Bronchial epithelial cell (primary cell): ENCODE measurements around the gene RNF41. TPM values are rescaled to one million over a fixed set of nuclear protein-coding genes. Genes with fewer than 3 reads are reported as not detected.

Source experiments
- DNase-seq: peaks from one replicate; pipeline ENCODE4 v3.0.0-alpha.2; 2010; ENCODE audit warnings: low read depth
- FAIRE-seq: peaks from 2 replicates; lab custom pipeline; 2011; peaks lifted over from hg19 to GRCh38; lab: Jason Lieb, UNC
- H3K27me3 ChIP-seq: 2 replicates; pipeline ENCODE4 v1.5.1; 2011; ENCODE audit warnings: low read length; ENCODE audit not compliant: control insufficient read depth, insufficient read depth
- H3K36me3 ChIP-seq: 2 replicates; pipeline ENCODE4 v1.5.1; 2011; ENCODE audit warnings: low read length; ENCODE audit not compliant: control insufficient read depth, insufficient read depth
- H3K4me3 ChIP-seq: 2 replicates; pipeline ENCODE4 v1.5.1; 2011; ENCODE audit warnings: mild to moderate bottlenecking, low read depth, low read length, control low read depth
- total RNA-seq: library from RNA; depleted of rRNA; stranded (reverse); fragments of >200 nt; gene quantifications from 2 replicates; pipeline ENCODE4 v1.2.1, GENCODE V29; 2014
- TF ChIP-seq, protein P1 (sequence below): IDR thresholded peaks from 2 replicates; pipeline ENCODE4 v1.5.1; 2011; ENCODE audit warnings: mild to moderate bottlenecking, moderate library complexity, low read length, control low read depth, inconsistent platforms; ENCODE audit not compliant: insufficient read depth, severe bottlenecking

RNF41 gene
- total RNA-seq, 1 donor from 2014 or later: 102 TPM

DNA sequence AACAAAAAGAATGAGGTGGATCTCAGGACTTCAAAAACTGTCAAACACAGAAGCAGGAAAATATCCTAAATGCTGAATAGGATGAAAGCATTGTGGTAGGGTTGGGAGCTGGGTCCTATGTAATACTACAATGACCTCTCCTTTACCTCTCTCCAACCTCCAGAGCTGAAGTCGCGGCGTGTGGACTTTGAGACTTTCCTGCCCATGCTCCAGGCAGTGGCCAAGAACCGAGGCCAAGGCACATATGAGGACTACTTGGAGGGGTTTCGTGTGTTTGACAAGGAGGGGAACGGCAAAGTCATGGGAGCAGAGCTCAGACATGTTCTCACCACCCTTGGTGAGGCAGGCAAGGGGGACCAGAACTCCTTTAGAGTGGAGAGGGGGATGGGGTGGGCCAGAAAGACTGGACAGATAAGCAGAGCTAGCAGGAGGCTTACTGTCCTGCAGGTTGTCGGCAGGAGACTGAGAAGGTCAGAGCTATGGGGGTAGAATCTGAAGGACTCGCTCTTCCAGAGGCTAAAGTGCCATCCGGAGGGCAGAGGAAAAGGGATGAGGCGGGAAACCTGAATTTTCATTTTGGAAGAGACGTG lies 66.4 kb downstream of the RNF41 start:
- FAIRE-seq: no peak
- no peak overlapping the region for H3K4me3 ChIP-seq
- no peaks in the 10 kb centered on the region for H3K27me3 ChIP-seq
- DNase-seq: no peak
- TF ChIP-seq, protein P1, sequence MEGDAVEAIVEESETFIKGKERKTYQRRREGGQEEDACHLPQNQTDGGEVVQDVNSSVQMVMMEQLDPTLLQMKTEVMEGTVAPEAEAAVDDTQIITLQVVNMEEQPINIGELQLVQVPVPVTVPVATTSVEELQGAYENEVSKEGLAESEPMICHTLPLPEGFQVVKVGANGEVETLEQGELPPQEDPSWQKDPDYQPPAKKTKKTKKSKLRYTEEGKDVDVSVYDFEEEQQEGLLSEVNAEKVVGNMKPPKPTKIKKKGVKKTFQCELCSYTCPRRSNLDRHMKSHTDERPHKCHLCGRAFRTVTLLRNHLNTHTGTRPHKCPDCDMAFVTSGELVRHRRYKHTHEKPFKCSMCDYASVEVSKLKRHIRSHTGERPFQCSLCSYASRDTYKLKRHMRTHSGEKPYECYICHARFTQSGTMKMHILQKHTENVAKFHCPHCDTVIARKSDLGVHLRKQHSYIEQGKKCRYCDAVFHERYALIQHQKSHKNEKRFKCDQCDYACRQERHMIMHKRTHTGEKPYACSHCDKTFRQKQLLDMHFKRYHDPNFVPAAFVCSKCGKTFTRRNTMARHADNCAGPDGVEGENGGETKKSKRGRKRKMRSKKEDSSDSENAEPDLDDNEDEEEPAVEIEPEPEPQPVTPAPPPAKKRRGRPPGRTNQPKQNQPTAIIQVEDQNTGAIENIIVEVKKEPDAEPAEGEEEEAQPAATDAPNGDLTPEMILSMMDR: no peak
- peaks cover 7% of the 10 kb centered on the region for H3K36me3 ChIP-seq

DNA sequence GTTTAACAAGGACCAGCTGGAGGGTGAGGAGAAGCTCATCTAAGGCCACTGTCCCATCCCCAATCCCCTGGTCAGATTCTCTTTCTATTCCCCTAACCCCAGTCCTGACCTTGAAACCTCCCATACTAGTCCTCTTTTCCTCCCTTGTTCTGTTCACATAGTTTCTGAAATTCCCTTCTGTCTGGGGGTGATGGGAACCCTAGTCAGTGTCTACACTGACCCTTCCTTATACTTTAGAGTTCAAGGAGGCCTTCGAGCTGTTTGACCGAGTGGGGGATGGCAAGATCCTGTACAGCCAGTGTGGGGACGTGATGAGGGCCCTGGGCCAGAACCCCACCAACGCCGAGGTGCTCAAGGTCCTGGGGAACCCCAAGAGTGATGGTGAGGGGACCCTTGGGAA lies 66.9 kb downstream of the RNF41 start:
- TF ChIP-seq, protein P1: no peak
- DNase-seq: no peak
- no peak for FAIRE-seq
- Histone ChIP-seq H3K36me3 (peaks cover 2% of the 10 kb centered on the region), H3K27me3 (no peaks in the 10 kb centered on the region), H3K4me3 (no peak overlapping the region)

DNA sequence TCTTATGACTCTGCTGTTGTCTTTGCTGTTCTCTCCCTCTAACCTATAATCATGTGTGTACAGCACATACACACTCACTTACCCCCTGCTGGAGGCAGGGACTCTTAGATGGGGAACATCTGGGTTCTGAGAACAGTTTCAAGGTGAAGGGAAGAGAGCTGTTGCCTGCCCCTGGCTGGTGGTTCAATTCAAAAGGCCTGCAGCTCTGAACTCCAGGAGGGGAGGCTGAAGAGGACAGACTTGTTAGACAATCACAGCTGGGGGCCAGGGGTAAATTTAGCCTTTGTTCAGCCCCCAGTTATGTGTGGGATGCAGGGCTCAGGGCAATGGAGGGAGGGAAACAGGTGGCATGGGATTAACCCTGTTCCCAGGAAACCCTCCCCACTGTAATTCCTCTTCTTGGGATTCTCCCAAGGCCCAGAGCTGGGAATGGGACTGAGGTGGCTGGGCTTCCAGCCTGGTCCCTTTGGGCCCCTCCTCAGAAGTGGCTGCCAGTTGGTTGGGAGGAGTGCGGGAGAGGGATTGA lies 67.4 kb downstream of the RNF41 start:
- Histone ChIP-seq H3K27me3 (no peaks in the 10 kb centered on the region), H3K36me3 (no peaks in the 10 kb centered on the region), H3K4me3 (no peak overlapping the region)
- TF ChIP-seq, protein P1: no peak
- DNase-seq: no peak
- no peak for FAIRE-seq

DNA sequence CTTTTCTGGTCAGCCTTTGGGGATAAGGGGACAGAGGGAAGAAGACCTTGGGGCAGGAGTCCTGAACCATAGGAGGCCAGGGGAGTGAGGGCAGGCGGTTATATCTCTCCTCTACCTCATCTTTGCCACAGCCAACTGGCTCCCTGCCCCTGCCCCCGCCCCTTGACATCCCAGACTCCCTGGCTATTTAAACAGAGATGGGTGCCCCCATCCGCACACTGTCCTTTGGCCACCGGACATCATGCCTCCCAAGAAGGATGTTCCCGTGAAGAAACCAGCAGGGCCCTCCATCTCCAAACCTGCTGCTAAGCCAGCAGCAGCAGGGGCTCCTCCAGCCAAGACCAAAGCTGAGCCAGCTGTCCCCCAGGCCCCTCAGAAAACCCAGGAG lies 68.0 kb downstream of the RNF41 start:
- FAIRE-seq (no peak), DNase-seq (no peak)
- H3K36me3 ChIP-seq: no peaks in the 10 kb centered on the region
- no peak overlapping the region for H3K4me3 ChIP-seq
- no peaks in the 10 kb centered on the region for H3K27me3 ChIP-seq
- TF ChIP-seq, protein P1: no peak

DNA sequence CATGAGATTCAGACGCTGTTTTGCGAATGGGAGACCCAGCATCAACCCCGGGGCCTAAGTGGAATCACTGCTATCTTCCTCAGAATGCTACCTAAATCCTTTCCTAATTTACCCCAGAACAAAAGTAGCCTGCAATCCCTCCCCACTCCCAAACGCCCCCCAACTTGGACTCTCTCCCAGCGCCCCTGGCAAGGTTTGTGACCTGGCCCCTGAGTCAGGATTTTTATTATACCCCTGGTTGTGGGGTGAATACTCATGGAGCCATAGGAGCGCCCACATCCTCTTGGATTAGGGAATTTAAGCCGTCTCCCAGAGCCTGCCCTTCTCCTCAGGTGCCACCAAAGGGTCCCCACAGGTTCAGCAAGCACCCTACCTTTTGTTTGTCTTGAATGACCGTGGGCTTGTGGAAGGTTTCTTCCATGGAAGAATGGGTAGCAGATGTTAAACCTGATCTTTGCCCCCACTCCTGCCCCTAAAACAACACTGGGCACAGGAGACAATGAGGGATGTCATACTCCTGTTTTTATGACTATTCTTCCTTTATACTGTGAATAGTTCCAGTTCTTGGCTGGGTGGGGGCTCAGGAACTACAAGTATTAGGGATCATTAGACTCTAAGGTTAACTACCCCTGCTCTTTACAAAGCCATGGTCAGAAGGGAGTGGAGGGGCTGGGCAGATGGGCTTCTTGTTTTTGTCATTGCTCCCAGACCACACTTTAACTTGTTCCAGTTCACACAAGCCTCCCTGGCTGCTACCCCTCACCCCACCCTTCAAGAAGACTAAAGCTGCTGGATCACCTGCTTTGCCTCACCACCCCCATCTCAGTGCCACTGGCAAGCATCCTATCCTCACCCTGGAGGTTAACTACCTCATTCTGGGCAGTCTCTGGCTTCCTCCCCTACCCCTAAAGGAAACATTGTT lies 68.7 kb downstream of the RNF41 start:
- no peaks in the 10 kb centered on the region for H3K27me3 ChIP-seq
- no peak for DNase-seq
- FAIRE-seq: no peak
- TF ChIP-seq, protein P1: no peak
- H3K4me3 ChIP-seq: peak overlapping the region; percentile 48
- H3K36me3 ChIP-seq: no peaks in the 10 kb centered on the region

Other genes with a start within 250 kb of the RNF41 start
- 30.8 and 48.8 TPM in 2 replicates for gene RAB5B, start 247.8 kb downstream of the RNF41 start, total RNA-seq
- gene SUOX, start 224.6 kb downstream of the RNF41 start, total RNA-seq: 2.1 and 3.6 TPM in 2 replicates
- 0.26 and 0.64 TPM in 2 replicates for gene IKZF4, start 200.9 kb downstream of the RNF41 start, total RNA-seq
- gene RPS26, start 180.0 kb downstream of the RNF41 start, total RNA-seq: 32.8 and 201 TPM in 2 replicates
- 21.1 and 59.8 TPM in 2 replicates for gene ERBB3, start 141.8 kb downstream of the RNF41 start, total RNA-seq
- gene PA2G4, start 117.4 kb downstream of the RNF41 start, total RNA-seq: 168 and 172 TPM in 2 replicates
- gene RPL41, start 105.3 kb downstream of the RNF41 start, total RNA-seq: 3,411 and 3,733 TPM in 2 replicates
- gene ZC3H10, start 103.7 kb downstream of the RNF41 start, total RNA-seq: 3.5 and 4.5 TPM in 2 replicates
- 253 and 304 TPM in 2 replicates for gene ESYT1, start 93.7 kb downstream of the RNF41 start, total RNA-seq
- gene MYL6B, start 69.3 kb downstream of the RNF41 start, total RNA-seq: 27.4 and 33.5 TPM in 2 replicates
- gene MYL6, start 63.6 kb downstream of the RNF41 start, total RNA-seq: 590 and 1,212 TPM in 2 replicates
- gene SMARCC2, start 32.4 kb downstream of the RNF41 start, total RNA-seq: 14.0 and 20.4 TPM in 2 replicates
- gene NABP2, start 2.4 kb upstream of the RNF41 start, total RNA-seq: 25.3 and 40.5 TPM in 2 replicates
- 0.13 and 0.26 TPM in 2 replicates for gene SLC39A5, start 8.1 kb upstream of the RNF41 start, total RNA-seq
- gene ANKRD52, start 36.5 kb upstream of the RNF41 start, total RNA-seq: 6.8 and 11.3 TPM in 2 replicates
- gene COQ10A, start 45.0 kb upstream of the RNF41 start, total RNA-seq: 2.7 and 5.3 TPM in 2 replicates
- gene CS, start 78.4 kb upstream of the RNF41 start, total RNA-seq: 64.8 and 89.4 TPM in 2 replicates
- 59.9 and 91.1 TPM in 2 replicates for gene CNPY2, start 94.1 kb upstream of the RNF41 start, total RNA-seq
- 20.5 and 30.7 TPM in 2 replicates for gene PAN2, start 112.1 kb upstream of the RNF41 start, total RNA-seq
- gene IL23A, start 117.0 kb upstream of the RNF41 start, total RNA-seq: 0.13 TPM in 1 of 2 replicates, not detected in the other
- 47.5 and 47.9 TPM in 2 replicates for gene STAT2, start 138.2 kb upstream of the RNF41 start, total RNA-seq
- not detected in 2 replicates for gene APOF, start 140.9 kb upstream of the RNF41 start, total RNA-seq
- 3.4 and 3.6 TPM in 2 replicates for gene TIMELESS, start 227.5 kb upstream of the RNF41 start, total RNA-seq
- gene MIP, start 232.7 kb upstream of the RNF41 start, total RNA-seq: 0.26 TPM in 1 of 2 replicates, not detected in the other
- gene SPRYD4, start 246.7 kb upstream of the RNF41 start, total RNA-seq: 1.1 and 1.3 TPM in 2 replicates